ENCODE measurements around the gene INO80E. TPM values are rescaled to one million over a fixed set of nuclear protein-coding genes. Genes with fewer than 3 reads are reported as not detected.

The INO80E gene
- total RNA-seq, 1 donor from 2014 or later: 71.4 TPM

- Mint-ChIP-seq H3K27ac (ENCODE audit: unreplicated experiment) (peak overlapping the region; percentile 87), H3K4me1 (ENCODE audit: low read depth, unreplicated experiment) (peaks cover 6% of the 10 kb centered on the region), H3K27me3 (ENCODE audit: unreplicated experiment) (peaks cover 13% of the 10 kb centered on the region), H3K4me3 (ENCODE audit: unreplicated experiment) (peak overlapping the region; percentile 97), H3K36me3 (ENCODE audit: unreplicated experiment) (peaks cover 4% of the 10 kb centered on the region), H3K9me3 (ENCODE audit: unreplicated experiment) (peaks cover 3% of the 10 kb centered on the region)
- DNase-seq: peak; percentile 56
- TF ChIP-seq CTCF (IDR thresholded peaks at IDR 0.05; ENCODE audit: partially characterized antibody, unreplicated experiment): no peak
These were observed 1.3 kb upstream of the INO80E start for GRCh38 chr16:29994600-29995323.

GRCh38 chr16:29995324-29995910, 624 bp upstream of the INO80E start, which contains the start of gene HIRIP3:
HIRIP3 (minus strand) TSS chr16:29995617; CDS start chr16:29995605, 12 bp downstream.
- DNase-seq: peak; percentile 88
- H3K4me3 Mint-ChIP-seq (ENCODE audit: unreplicated experiment): peak within 1 kb of the TSS; percentile 97

GRCh38 chr16:29996766-29997250, 767 bp downstream of the INO80E start:
- Mint-ChIP-seq H3K9me3 (ENCODE audit: unreplicated experiment) (peaks cover 3% of the 10 kb centered on the region), H3K4me1 (ENCODE audit: low read depth, unreplicated experiment) (peaks cover 13% of the 10 kb centered on the region), H3K27me3 (ENCODE audit: unreplicated experiment) (peaks cover 15% of the 10 kb centered on the region), H3K27ac (ENCODE audit: unreplicated experiment) (peak overlapping the region; percentile 33), H3K4me3 (ENCODE audit: unreplicated experiment) (peak overlapping the region; percentile 97), H3K36me3 (ENCODE audit: unreplicated experiment) (no peaks in the 10 kb centered on the region)
- TF ChIP-seq CTCF (IDR thresholded peaks at IDR 0.05; ENCODE audit: partially characterized antibody, unreplicated experiment): no peak
- DNase-seq: no peak

More at GRCh38 chr16:29995324-29995910, 624 bp upstream of the INO80E start, which contains the start of gene HIRIP3:
- Mint-ChIP-seq H3K27ac (ENCODE audit: unreplicated experiment) (peak within 1 kb of the TSS; percentile 87), H3K9me3 (ENCODE audit: unreplicated experiment) (peaks cover 5% of the 10 kb centered on the region), H3K27me3 (ENCODE audit: unreplicated experiment) (peaks cover 15% of the 10 kb centered on the region), H3K4me1 (ENCODE audit: low read depth, unreplicated experiment) (peaks cover 11% of the 10 kb centered on the region), H3K36me3 (ENCODE audit: unreplicated experiment) (peaks cover 1% of the 10 kb centered on the region)
- TF ChIP-seq CTCF (IDR thresholded peaks at IDR 0.05; ENCODE audit: partially characterized antibody, unreplicated experiment): no peak

- H3K4me3 Mint-ChIP-seq (ENCODE audit: unreplicated experiment): peak overlapping the region; percentile 10
- TF ChIP-seq CTCF (IDR thresholded peaks at IDR 0.05; ENCODE audit: partially characterized antibody, unreplicated experiment): no peak
- peaks cover 21% of the 10 kb centered on the region for H3K4me1 Mint-ChIP-seq (ENCODE audit: low read depth, unreplicated experiment)
- H3K27me3 Mint-ChIP-seq (ENCODE audit: unreplicated experiment): peaks cover 9% of the 10 kb centered on the region
- H3K36me3 Mint-ChIP-seq (ENCODE audit: unreplicated experiment): no peaks in the 10 kb centered on the region
- H3K27ac Mint-ChIP-seq (ENCODE audit: unreplicated experiment): peak overlapping the region; percentile 13
- peaks cover 7% of the 10 kb centered on the region for H3K9me3 Mint-ChIP-seq (ENCODE audit: unreplicated experiment)
- DNase-seq: no peak
These were observed 3.6 kb downstream of the INO80E start for GRCh38 chr16:29999605-30000004.
